HG03442 (cell line): ENCODE results near the gene RNPS1.
A peak's percentile ranks its signal among the peaks of the same experiment; 100 is the strongest.

Experiments used
- ATAC-seq: cut with Tn5 transposase; IDR thresholded peaks from one replicate; pipeline ENCODE4 v1.9.1; 2021; ENCODE audit warnings: mild to moderate bottlenecking, moderate library complexity; ENCODE audit not compliant: unreplicated experiment

The RNPS1 gene

DNA sequence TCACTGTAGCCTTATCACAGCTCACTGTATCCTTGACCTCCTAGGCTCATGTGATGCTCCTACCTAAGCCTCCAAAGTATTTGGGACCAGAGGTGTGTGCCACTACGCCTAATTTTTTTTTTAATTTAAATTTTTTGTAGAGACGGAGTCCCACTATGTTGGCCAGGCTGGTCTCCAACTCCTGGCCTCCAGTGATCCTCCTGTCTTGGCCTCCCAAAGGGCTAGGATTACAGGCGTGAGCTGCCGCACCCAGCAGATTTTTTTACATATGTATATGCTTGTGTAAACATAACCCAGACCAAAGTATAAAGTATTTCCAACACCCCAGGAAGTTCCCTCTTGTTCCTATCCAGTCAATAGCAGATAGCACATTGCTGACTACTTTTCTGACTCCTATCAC lies 51.6 kb downstream of the RNPS1 start:
- ATAC-seq = no peak

- ATAC-seq = peak; percentile 82
Observed at GRCh38 chr16:2214719-2214968, 53.3 kb downstream of the RNPS1 start, which contains the start of gene PGP. PGP (minus strand) TSS chr16:2214840; CDS start chr16:2214777, 63 bp downstream.

DNA sequence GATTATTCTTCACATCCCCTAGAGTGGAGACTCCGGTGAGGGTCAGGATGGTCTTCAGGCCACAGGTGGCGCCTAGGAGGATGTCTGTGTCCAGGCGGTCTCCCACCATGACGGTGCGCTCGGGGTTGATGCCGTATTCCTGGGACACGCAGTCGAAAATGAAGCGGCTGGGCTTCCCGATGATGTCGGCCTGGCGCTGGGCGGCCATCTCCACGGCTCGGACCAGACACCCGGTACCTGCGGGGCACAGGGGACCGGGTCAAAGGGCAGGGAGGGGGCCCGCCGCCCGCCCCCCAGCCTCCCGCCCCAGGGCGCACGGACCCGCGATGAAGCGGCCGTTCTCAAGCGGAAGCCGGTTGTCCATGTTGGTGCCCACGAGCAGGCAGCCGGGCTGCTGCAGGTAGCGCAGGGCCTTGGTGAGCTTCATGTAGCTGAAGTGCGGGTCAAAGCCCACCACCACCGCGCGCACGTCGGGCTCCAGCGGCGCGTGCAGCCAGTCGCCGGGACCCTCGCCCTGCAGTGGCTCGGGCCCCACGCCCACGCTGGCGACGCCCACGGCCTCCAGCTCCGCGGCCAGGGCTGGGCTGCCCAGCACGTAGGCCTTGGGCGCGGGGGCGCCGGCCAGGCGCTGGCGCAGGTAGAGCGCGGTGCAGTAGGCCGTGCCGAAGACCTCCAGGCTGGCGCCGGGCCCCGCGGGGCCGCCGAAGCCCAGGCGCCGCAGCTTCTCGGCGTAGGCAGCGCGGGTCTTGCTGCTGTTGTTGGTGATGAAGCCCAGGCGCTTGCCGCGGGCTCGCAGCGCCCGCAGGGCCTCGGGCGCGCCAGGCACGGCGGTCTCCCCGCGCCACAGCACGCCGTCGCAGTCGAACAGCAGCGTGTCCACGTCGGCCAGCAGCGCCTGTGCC lies 53.9 kb downstream of the RNPS1 start:
- peak; percentile 17 for ATAC-seq

DNA sequence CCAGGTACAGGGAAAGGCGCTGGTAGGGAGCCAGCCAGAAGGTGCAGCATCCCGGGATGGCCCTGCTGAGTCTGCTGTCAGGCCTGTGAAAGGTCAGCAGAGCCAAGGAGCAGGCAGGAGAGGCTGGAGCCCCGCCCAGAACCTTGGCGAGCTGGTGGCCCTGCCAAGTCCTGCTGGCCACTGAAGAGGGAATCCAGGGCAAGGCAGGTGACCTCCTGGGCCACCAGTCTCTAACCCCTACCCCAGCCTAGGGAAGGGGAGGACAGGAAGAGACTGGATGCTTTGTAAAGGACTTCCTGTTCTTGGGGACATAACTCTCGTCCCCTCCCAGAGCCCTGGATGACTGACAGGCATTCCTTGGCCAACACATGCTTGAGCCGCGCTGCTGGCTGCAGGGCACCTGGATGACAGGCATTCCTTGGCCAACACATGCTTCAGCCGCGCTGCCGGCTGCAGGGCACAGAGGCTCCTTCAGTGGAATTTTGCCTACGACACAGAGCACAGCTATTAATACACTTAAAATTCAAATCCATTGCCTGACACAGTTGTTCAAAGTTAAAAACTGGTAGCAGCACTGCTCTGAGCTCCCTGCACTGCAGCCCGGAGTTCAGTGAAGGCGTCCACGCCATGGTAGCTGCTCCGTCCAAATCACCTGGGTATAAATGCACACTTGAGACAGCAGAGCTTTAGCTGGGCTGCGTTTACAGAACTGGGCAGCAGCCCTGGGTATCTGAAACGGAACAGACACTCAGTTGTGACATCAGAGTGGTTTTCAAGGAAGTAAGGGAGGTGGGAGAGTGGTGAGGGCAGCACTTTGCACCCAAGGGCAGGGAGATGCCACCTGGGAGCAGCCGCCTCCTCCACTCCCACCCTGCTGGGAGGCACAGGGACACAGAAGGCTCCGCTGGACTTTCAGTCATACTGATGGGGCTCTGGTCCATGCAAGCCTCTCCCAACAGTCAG lies 55.3 kb downstream of the RNPS1 start:
- no peak for ATAC-seq

- ATAC-seq = no peak
Observed at GRCh38 chr16:2211923-2212347, 56.0 kb downstream of the RNPS1 start.

DNA sequence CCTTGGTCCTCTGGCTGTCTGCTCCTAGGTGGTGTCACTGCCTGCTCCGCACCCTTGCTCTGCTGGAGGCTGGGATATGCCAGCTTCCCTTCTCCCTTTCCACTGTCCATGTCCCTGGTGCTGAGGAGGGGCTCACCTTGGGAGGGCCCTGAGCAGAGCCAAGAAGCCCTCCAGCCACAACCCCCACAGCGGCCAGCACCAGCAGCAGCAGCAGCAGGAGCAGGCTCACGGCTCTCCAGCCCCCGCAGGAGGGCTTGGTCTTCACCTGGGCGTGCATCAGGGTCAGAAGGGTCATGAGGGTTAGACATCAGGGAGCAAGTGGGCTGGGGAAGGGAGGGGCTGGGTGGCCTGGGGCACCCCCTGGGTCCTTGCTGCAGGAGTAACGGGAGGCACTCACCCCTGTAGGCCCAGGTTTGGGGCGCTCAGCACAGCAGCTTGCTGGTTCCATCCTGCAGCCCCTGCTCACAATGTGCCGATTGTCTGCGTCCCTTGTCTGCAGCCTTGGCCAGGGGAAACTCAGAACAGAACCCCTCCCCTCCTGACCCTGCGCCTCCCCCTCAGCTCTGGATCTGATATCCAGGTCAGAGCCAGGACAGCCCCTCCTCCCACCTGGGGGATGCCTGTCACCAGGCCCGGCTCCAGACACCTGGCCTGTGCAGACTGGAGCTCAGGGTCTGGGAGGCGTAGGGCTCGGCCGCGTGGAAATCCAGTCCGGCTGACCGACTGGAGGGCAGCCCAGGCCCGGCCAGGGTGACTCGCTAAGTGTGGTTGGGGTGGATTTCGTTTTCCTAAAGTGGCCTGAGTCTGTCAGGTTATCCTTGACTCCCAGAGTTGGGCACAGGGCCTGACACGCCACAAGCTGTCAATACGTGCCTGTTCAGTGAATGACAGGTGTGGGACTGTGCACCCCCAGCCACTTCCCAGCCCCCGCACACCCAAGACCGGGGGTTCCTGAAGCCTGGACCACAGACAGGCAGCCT lies 57.2 kb downstream of the RNPS1 start, which contains the start of gene BRICD5:
TSS of gene BRICD5 (minus strand) at position 478 of the 980 bp plus-strand sequence. CDS start at position 448, 30 bp downstream.
- no peak for ATAC-seq

- no peak for ATAC-seq
Observed at GRCh38 chr16:2210009-2210332, 58.0 kb downstream of the RNPS1 start.

- no peak for ATAC-seq
Observed at GRCh38 chr16:2209258-2210008, 58.5 kb downstream of the RNPS1 start.

GRCh38 chr16:2208772-2209171 lies 59.2 kb downstream of the RNPS1 start:
- no peak for ATAC-seq

GRCh38 chr16:2208308-2208707 lies 59.6 kb downstream of the RNPS1 start:
- ATAC-seq = no peak

DNA sequence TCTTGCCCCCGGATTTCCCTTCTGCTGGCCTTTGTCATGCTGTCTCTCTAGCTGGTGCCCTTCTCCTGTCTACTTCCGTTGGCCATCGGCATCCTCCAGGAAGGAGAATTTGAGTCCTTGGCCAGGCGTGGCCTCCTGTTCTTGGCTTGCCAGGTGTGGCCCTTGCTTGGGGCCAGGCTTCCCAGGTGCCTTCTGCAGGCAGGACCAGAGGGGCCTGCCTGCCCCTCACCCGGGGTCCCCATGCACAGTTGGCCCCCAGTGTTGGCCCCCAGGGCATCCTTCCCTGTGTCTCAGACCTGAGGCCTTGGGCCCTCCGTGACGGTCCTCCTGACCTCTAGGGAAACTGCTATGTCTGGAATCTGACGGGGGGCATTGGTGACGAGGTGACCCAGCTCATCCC lies 60.1 kb downstream of the RNPS1 start:
- no peak for ATAC-seq

- ATAC-seq = no peak
Observed at GRCh38 chr16:2206780-2207433, 61.0 kb downstream of the RNPS1 start.

GRCh38 chr16:2206420-2206779 lies 61.5 kb downstream of the RNPS1 start:
- no peak for ATAC-seq

DNA sequence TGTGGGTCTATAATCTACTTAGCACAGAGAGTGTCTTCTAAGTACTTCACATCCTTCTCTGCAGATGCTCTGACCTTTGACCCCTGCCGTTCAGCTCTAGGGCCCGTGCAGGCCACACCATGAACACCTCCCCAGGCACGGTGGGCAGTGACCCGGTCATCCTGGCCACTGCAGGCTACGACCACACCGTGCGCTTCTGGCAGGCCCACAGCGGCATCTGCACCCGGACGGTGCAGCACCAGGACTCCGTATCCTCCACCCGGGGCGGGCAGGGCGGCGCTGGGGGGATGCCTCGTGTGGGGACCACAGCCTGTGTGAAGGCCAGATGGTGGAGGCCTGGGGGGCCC lies 62.0 kb downstream of the RNPS1 start:
- ATAC-seq = no peak

DNA sequence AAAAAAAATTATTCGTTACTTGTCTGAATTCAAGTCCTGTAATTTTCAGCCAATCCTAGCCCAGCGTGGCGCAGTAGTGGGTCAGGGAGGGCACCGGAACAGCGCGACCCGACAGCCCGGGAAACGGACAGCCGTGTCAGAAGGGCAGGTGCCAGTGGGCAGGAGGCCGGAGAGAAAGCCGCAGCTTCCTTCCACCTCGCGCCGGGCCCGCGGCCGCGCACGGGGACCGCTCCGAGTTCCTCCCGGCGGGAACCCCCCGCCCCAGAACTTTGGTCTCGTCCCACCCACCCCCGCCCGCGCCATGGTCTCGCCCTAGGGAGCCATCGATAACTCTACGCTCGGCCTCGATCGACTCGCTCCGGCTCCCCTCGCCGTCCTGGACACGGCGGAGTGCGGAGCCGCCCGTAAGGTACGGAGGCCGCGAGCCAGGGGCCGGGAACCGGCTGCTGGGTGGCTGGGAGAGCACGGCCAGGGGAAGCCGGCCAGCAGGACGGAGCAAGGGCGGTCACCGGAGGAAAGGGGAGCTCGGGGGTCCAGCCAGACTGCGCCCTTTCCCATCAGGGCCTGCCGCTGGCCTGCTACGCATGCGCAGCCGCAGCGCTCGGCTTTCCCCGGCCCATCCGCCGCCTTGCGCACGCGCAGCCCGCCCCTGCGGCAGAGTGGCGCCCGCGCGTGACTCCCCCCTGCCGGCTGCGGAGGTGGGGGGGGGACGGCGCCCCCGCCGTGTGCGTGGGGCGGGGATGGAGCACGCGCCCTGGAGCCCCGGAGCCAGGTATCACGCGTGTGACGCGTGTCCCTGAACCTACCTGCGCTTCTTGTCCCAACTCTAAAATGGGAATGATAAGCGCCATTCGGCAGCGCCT lies 62.6 kb downstream of the RNPS1 start, which contains the start of gene MLST8:
TSS of gene MLST8 (plus strand) at position 351 of the 863 bp plus-strand sequence. CDS start 632 bp downstream, outside the sequence.
- peak; percentile 75 for ATAC-seq

- no peak for ATAC-seq
Observed at GRCh38 chr16:2204416-2205103, 63.4 kb downstream of the RNPS1 start.
